Lower leg skin (tissue), 3 donors: ENCODE measurements around the gene SSRP1.

Experiments used
- CTCF ChIP-seq, 3 donors: fragments of 450-650 bp; IDR thresholded peaks; one replicate each; pipeline ENCODE4 v1.5.1; 2016; ENCODE audit warnings: antibody characterized with exemption in 3 of 3, mild to moderate bottlenecking in 3 of 3, moderate library complexity in 2 of 3
- POLR2A ChIP-seq, 2 donors: fragments of 450-650 bp; IDR thresholded peaks; one replicate each; pipeline ENCODE4 v1.6.1; 2016 to 2017; ENCODE audit warnings: antibody characterized with exemption in 2 of 2, mild to moderate bottlenecking in 1 of 2, moderate library complexity in 1 of 2

GRCh38 chr11:57359396-57359795 is 23.7 kb upstream of the SSRP1 start:
- TF ChIP-seq CTCF (IDR thresholded peaks at IDR 0.05) (no peak), POLR2A (IDR thresholded peaks at IDR 0.05) (no peak)
